CD4-positive, alpha-beta T cell treated with Interleukin-15 for 1 hour (primary cell): Measurements from ENCODE around the gene TMEM164.
"Not testable (repeated sequence)": the region's sequence is repeated elsewhere in the genome, so short reads cannot be mapped to it uniquely, and the experiment has no call there.

Experiments
- DNase-seq: peaks from one replicate; pipeline ENCODE4 v3.0.0-alpha.2; 2020

TMEM164 gene

DNA sequence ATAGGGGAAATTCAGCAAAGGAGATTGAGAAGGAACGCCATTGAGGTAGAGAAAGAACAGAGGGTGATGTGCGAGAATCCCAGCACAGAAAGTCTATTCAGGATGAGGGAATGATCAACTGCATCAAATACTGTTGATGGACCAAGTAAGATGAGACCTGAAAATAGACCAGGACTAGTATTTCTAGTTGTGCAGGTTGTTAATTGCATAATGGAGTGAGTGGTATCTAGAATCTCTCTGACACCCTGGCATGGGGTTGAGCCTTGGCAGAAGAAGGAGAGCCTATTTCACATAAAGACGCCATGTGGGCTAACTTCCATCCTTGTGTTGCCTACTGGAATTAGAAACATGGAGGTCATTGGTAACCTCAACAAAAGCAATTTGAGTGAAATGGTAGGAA lies 135.6 kb downstream of the TMEM164 start:
- DNase-seq = no peak

DNA sequence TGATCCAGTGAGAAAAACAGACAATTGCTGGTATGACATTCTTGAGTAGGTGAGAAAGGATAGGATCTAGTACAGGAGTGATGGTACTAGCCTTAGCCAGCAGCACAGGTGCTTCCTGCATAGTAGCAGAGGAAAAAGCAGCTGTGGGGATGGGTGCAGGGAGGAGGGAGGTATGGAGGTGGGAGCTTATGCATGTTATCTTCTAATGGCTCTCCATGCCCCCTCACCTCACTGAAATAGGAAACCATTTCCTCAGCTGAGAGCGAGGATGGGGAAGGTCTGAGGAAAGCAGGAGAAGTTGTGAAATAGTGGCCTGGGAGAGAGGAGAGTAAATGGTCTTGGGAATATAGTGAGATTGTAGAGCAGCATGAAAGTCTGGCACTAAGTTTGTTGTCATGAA lies 136.3 kb downstream of the TMEM164 start:
- no peak for DNase-seq

DNA sequence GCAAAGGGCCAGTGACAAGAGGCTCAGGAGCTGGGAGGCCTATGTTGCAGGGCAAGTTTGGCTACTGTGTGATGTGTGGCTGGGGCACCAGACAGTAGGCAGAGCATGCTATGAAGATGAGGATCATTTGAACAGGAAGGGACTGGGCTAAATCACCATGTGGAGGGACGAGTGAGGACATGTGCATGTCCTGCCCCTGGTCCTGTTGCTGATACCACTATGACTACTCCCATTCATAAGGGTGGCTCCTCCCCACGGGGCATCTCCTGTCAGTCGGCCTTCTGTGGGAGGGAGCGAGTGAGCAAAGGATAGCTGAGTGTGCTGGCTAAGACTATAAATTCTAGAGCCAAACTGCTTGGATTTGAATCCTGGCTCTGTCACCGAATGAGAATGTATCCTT lies 139.2 kb downstream of the TMEM164 start:
- no peak for DNase-seq

DNA sequence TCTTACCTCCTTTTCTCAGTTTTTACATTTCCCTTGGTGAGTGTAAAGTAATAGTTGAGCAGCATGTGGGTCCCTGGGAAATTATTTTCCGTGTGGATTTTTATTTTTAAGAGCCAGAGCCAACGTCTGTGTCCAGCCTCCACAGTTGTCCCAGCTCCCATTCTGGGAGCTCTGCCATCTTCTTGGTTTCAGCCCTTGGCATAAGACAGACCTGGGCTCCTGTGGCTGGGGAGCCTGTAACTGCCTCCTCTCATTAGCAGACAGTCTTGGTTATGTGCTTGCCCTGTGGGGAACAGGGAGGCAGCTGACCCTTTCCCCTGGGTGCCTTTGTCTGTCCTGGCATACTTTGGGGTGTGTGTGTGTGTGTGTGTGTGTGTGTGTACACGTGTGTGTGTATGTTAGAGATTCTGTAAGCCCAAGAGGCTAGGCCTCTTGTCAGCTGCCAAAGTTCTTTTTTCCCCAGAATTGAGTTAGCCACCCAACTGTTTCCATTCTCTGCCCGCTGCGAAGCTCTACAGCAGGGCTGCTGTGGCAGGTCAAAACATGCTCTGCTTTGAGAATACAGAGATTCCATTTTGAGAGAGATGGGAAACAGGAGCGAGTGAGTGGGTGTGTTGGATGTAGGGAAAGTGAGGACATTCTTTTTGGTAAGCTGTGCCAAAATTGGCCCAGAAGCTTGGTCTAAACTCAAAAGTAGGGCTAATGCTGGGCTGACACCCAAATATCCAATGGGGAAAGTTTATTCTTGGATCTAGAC lies 140.7 kb downstream of the TMEM164 start:
- no peak for DNase-seq

DNA sequence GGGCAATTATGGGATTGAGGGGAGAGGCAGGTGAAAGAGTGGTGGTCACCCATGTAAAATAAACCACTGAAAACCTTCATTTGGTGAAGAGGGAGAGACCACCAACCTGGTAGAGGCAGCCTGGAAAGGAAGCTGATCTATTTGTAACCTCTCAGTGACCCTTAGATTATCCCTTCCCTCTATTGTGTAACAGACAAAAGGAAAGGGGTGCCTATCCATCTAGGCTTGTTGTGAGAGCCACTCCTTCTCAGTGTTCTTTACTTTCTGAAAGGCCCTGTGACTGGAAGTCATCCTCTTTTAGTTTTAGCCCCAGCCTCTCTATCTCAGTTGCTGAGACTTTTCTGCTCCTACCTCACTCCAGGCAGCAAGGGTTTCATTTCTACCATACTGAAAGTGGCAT lies 142.4 kb downstream of the TMEM164 start:
- no peak for DNase-seq

DNA sequence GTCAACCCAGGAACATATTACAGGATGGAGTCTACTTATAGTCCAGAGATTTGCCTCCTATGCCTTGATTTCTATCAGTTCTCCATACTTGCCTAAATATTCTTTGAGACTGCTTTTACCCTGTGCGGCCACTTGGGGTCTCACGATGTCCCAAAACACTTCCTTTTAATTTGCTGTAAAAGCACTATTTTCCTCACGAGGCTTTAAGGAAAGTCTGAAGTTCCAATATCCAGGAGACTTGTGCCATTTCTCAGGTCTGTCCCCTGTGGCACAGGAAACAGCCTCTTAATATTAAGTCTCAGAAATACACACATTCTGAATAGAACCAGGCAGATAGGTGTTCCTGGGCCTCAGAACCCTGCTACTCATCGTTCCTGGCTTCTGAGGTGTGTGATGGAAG lies 142.9 kb downstream of the TMEM164 start:
- DNase-seq = no peak

DNA sequence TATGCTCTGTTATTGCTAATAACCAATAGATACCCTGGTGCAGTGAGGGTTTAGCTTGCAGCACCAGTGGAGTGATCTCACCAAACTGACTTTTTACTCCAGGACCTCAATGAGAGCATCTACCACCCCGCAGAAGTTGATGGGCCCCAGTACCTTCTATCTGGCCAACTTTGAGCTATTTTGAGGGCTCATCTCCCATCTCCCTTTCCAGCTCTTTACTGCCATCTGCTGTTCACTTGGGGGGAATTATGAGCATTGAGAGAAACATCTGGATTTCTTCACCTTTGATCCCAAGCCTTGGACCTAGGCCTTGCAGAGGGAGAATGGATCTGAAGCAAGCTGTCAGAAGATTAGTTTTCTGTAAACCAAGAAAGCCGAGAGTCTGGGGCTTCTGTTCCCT lies 143.6 kb downstream of the TMEM164 start:
- DNase-seq = no peak

DNA sequence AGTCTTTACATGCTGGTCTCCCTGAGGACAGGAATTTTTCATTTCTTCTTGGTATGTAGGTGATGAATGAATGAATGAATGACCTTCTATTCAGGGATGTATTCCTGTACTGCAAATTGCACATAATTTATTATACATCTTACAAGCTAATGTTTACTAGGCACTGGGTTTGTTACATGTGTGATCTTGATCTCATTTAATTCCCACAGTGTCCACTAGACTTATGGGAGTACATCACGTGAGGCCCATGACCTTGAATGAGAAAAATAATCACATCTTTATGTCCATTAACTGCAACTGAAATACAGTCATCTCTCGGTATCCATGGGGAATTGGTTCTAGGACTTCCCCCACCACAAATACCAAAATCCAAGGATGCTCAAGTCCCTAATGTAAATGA lies 150.3 kb downstream of the TMEM164 start:
- DNase-seq = no peak

DNA sequence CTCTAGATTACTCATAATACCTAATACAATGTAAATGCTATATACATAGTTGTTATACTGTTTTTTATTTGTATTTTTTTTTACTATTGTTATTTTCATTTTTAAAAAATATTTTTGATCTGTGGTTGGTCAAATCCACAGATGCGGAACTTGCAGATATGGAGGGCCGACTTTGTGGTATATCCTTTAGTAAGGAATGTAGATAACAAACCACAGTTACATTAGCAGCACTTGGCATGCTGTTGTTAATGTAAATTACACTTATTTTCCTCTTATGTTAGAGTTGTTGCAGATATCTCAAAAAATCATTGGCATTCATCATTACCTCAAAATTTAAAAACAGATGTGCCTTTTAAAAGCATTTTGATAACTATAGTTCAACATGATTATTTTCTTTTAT lies 151.0 kb downstream of the TMEM164 start:
- no peak for DNase-seq

DNA sequence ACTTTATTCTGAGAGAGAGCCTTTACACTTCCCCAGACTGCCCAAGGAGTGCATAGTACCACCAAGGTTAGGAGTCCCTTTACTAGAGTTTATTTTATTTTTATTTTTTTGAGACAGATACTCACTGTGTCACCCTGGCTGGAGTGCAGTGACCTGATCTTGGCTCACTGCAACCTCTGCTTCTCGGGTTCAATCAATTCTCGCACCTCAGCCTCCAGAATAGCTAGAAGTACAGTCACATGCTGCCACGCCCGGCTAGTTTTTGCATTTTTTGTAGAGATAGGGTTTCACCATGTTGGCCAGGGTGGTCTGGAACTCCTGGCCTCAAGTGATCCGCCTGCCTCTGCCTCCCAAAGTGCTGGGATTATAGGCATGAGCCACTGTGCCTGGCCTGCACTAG lies 151.4 kb downstream of the TMEM164 start:
- DNase-seq = not testable (repeated sequence)

DNA sequence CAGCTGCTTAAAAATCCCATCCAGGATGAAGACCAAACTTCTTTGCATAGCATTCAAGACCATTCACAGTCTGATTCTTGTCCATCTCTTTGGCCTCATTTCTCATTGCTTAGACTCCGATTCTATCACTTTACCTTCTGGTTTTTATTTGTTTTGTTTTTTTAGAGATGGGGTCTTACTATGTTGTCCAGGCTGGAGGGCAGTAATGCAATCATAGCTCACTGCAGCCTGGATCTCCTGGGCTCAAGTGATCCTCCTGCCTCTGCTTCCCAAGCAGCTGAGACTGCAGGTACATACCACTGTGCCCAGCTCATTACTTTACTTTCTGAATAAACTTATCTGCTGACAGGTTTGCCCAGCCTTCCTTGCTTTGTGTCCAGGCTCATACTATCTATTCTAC lies 152.8 kb downstream of the TMEM164 start:
- no peak for DNase-seq

DNA sequence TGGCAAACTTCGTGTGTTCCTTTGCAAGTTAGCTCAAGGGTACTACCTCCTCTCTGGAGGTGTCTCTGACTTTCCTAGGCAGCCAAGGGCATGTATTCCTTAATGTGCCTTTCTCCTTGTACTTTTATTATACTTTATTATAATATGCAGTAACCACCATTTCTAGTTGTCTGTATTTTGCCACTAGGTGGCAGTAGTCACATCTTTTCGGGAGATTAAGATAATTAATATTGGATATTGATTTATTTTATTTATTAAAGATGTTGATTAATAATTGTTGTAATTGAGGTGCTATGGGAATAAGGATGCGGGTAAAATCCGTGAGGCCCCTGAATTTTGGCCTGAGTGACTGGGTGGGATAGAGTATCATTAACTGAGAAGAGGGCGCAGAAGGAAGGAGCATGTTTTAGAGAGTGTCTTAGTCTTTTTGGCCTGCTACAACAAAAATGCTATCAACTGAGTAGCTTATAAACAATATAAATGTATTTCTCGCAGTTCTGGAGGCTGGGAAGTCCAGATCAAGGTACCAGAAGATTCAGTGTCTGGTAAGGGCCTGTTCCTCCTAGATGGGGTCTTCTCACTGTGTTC lies 153.3 kb downstream of the TMEM164 start:
- no peak for DNase-seq

DNA sequence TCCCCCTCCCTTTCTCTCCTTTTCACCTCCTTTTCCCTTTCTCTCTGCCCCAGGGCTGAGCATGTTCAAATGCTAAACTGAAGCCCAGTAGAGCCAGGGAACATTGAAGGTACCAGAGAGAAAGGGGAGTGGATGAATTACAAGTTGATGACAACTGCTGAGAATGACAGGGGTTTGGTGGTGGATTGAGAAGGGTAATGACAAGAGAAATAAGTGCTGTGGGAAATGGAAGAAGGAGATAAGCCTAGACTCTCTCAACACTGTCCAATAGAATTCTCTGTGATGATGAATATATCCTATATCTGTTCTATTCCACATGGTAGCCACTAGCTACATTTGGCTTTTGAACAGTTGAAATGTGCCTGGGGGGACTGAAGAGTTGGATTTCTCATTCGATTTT lies 154.5 kb downstream of the TMEM164 start:
- DNase-seq = no peak

DNA sequence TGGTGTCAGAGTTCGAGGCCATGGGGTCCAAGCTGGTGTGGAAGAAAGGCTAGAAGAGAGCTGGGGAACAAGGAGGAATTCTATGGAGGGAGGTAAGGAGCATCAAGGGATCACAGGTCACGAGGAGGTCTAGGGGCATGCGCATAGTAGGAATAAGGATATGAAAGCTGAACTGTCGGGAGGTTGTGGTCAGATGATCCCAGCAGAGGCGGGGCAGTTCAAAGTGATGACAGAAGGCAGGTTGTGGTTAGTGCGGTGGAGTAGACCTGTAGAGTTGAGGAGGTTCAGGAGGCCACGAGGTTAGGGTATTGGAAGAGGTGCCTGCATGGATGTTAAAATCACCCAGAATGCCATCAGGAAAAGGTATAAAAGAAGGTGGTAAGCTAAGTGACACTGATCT lies 156.3 kb downstream of the TMEM164 start:
- no peak for DNase-seq

DNA sequence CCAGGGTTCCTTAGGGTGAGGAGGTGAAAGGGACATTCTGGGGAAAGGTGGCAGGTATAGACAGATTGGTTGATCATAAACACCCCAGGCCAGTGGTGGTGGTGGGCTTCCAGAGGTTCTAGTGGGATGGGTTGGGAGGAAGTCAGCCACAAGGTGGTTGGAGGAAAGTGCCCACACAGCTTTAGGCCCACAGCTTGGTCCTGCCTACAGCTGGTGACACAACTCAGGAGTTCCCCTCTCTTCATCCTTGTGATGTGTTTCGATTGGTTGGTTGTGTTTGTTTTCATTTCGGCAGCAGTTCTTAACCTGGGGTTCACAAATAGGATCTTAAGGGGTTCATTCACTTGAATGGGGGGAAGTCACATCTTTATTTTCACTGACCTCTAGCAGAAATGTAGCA lies 157.0 kb downstream of the TMEM164 start:
- no peak for DNase-seq

DNA sequence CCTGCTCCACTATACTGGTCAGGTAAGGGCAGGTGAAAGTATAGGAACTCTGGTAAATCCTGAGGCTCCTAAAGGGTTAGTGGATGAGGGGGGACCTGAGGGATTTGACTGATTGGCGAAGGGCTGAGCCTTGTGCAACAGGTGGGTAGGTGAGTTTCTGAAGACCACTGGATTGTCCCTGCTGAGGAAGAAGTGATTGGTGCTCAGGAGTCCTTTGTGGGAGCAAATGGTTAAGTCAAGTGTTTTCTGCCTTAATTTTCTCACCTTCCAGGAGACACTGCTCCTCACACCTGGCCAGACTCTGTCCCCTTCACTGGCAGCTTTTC lies 158.4 kb downstream of the TMEM164 start:
- no peak for DNase-seq

DNA sequence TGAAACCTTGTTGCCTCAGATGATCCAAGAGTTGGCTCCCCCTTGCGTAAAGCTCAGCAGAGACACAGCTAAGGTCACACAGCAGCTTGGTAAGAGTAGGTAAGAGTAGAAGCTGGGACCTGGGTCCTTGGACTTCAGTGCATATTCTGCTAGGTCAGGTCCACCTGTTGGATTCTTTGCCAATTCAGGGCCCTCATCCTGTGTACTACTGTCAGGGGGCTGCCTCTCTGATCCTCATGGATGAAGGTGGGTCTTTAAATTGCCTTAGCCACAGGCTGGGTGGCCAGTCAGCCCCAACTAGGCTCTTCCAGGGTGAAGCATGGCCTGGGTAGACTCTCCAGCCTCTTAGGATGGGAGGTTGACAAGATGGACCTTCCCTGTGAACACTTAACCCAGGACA lies 159.2 kb downstream of the TMEM164 start:
- DNase-seq = no peak

DNA sequence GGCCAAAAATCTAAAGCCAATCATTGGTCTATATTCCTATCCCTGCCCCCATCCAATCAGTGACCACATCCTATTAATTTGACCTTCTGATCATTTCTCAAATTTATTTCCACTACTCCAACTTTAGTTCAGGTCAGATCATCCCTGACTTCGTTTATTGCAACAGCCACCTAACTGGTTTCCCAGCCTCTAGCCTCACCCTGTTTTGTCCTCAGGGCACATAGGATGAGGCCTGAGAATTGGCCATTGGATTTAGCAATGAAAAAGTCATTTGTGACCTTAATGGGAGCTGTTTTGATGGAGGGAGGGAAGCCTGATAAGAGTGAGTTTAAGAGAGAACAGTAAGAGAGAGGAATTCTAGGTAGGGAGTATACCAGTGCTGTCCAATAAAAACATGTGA lies 160.0 kb downstream of the TMEM164 start:
- no peak for DNase-seq

DNA sequence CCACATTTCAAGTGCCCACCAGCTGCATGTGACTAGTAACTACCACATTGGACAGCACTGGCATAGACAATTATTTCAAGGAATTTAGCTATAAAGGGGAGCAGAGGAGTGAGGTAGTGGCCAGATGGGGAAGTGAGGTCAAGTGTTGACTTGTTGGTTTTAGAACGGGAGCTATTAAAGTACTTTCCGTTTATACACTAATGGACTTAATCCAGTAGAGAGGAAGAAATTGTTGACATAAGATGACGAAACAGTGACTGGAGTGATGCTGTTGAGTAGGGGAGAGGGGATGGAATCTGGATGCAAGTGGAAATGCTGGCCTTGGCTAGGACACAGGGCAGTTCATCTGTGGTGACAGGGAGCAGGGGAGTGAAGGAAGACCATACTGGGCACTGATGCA lies 160.6 kb downstream of the TMEM164 start:
- no peak for DNase-seq

DNA sequence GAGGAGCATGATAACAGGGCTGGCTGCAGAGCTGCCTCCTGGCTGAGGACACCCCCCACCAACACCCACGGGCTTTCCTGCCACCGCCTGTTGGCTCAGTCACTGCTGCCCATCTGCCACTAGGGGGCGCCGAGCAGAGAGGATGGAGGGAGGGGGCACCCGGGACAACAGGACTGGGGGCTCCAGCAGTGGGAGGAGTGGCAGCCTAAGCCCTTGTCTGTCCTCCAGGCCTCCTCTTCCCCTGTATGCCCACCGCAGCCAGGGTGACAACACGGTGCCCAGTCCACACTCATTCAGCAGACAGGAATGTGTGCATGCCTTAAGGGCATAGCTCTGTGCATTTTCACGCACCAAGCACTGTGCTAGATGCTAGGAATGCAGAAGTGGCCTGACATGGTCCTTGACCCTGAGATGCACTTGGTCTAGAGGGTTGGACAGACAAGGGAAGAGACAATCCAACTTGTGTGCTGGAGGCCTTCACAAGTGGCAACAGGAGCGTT lies 165.1 kb downstream of the TMEM164 start:
- peak; percentile 24 for DNase-seq

DNA sequence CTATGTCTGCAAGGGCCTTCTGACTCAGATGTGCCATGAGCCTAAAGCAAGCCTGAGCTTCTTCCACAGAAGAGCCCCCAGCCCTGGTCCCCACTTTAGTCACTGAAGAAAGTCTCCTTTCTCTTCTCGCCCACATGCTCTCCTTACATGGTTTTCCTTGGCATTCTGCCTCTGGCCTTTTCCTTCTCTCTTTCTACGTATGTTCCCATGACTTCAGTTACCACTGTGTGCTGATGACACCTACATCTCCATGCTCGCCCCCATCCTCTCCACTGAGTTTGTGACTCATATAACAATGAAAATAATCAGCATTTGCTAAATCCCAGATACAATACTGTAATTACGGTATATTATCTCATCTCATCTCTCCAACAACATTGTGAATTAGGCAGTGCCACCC lies 165.7 kb downstream of the TMEM164 start:
- DNase-seq = no peak

DNA sequence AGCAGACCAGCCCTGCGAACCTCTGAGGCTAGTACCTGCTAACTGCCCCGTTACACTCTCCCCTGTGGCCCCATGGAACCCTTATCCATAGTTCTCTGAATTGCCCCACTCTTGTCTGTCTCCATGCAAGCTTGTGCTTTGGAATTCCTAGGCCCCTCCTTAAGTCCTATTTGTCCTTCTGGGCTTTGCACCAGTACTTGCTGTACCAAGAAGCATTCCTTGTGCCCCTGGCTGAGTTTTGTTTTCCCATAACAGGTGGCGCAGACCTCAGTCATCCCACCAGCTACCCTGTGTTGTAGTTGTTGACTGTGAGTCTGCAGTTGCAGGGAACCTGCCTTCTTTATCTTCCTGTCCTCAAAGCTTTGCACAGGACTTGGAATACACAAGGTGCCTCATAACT lies 167.1 kb downstream of the TMEM164 start:
- no peak for DNase-seq

DNA sequence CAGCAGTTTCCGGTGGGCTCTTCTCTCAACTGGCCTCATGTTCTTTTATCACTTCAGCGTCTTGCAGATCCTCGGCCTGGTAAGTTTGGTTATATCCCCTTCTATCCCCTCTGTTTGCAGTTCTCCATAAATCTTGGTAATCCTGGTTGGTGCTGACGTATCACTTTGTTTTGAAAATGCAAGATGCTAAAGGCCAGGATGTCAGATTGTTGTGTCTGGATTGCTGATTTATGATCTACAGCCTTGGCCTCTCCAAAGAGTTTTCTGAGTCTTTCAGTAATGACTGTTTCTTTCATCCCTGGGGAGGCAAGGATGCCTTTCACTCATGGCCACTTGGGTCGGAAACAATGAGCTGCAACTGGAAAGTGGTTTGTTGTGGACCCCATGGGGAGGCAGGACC lies 168.5 kb downstream of the TMEM164 start:
- no peak for DNase-seq

DNA sequence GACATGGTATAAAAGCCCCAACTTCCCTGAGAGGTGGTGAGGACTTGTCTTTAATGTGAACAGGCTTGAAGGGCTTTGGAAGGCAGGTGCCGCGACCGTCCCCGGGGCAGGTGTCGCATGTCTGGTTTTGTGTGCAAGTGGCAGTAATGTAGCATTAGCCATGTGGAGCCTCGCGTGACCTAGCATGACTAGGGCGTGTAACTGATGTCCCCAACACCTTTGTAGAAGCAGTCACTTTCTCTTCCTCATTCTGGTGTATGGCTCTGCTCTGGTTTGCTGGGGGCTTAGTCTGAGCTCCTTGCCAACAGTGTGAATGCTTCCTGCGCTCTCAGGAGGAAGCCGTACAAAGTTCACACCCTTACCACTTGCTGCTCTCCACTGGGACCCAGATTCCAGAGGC lies 169.3 kb downstream of the TMEM164 start:
- peak; percentile 60 for DNase-seq
